Vagina (tissue), 2 donors: ENCODE results near the gene PLEKHG4B. TPM values are rescaled to one million over a fixed set of nuclear protein-coding genes. Genes with fewer than 3 reads are reported as not detected.

Source experiments
- DNase-seq, 2 donors: peaks; one replicate each; pipeline ENCODE4 v3.0.0-alpha.2; 2017; ENCODE audit errors: extremely low spot score in 2 of 2
- H3K27ac ChIP-seq: fragments of 200-600 bp; sonication (generic); one replicate; pipeline ENCODE4 v1.5.1; 2019
- H3K27me3 ChIP-seq: fragments of 200-600 bp; sonication (generic); one replicate; pipeline ENCODE4 v1.5.1; 2019
- H3K36me3 ChIP-seq, 2 donors: fragments of 200-600 bp; sonication (generic); one replicate each; pipeline ENCODE4 v1.5.1; 2017 to 2019
- H3K4me1 ChIP-seq: fragments of 200-600 bp; sonication (generic); one replicate; pipeline ENCODE4 v1.5.1; 2019
- H3K4me3 ChIP-seq, 2 donors: fragments of 200-600 bp; sonication (generic); 1 replicate in 1 of 2; 2 replicates in 1 of 2; pipeline ENCODE4 v1.5.1; 2016 to 2019
- H3K9me3 ChIP-seq: fragments of 200-600 bp; sonication (generic); one replicate; pipeline ENCODE4 v1.5.1; 2019
- CTCF ChIP-seq, 3 experiments: fragments of 450-650 bp in 2 of 3; fragments of 200-600 bp in 1 of 3; sonication (generic) in 1 of 3; IDR thresholded peaks; one replicate each; pipeline ENCODE4 v1.5.1; 2017 to 2019; ENCODE audit warnings: antibody characterized with exemption in 3 of 3, mild to moderate bottlenecking in 2 of 3, moderate library complexity in 2 of 3
- POLR2A ChIP-seq, 2 donors: fragments of 450-650 bp; IDR thresholded peaks; one replicate each; pipeline ENCODE4 v1.6.1; 2017; ENCODE audit warnings: antibody characterized with exemption in 2 of 2, mild to moderate bottlenecking in 2 of 2, moderate library complexity in 2 of 2
- POLR2AphosphoS5 ChIP-seq, 2 donors: sonication (generic); formaldehyde crosslinking; IDR thresholded peaks; one replicate each; pipeline ENCODE4 v1.9.0; 2017; ENCODE audit warnings: antibody characterized with exemption in 2 of 2, mild to moderate bottlenecking in 2 of 2, low read depth in 1 of 2; ENCODE audit not compliant: insufficient read depth in 1 of 2
- intact Hi-C: fragments of 100-400 bp; cut with DNase I; formaldehyde crosslinking; loops from one replicate; pipeline ENCODE4 v1.15.1; 2023
- total RNA-seq: library from RNA; depleted of rRNA; stranded (reverse); fragments of >200 nt; gene quantifications from one replicate; pipeline ENCODE4 v1.2.3, GENCODE V29; 2016

The PLEKHG4B gene
- total RNA-seq, 1 donor from 2014 or later: 0.74 TPM

GRCh38 chr5:184471-184870, 92.5 kb downstream of the PLEKHG4B start:
- no peak overlapping the region for H3K4me3 ChIP-seq
- intact Hi-C loops: no loop called here
- H3K4me1 ChIP-seq: peaks cover 6% of the 10 kb centered on the region
- no peaks in the 10 kb centered on the region for H3K9me3 ChIP-seq
- no peak for DNase-seq
- H3K27ac ChIP-seq: no peak overlapping the region
- no peaks in the 10 kb centered on the region for H3K27me3 ChIP-seq
- H3K36me3 ChIP-seq: no peaks in the 10 kb centered on the region
- TF ChIP-seq CTCF (IDR thresholded peaks at IDR 0.05): no peak
- TF ChIP-seq POLR2AphosphoS5 (IDR thresholded peaks at IDR 0.05; ENCODE audit: insufficient read depth in 1 of 2, low read depth in 1 of 2): no peak
- TF ChIP-seq POLR2A (IDR thresholded peaks at IDR 0.05): no peak

GRCh38 chr5:185095-186070, 93.4 kb downstream of the PLEKHG4B start:
- peaks cover 6% of the 10 kb centered on the region for H3K4me1 ChIP-seq
- no peak for TF ChIP-seq CTCF (IDR thresholded peaks at IDR 0.05)
- TF ChIP-seq POLR2AphosphoS5 (IDR thresholded peaks at IDR 0.05; ENCODE audit: insufficient read depth in 1 of 2, low read depth in 1 of 2): no peak
- no peak for TF ChIP-seq POLR2A (IDR thresholded peaks at IDR 0.05)
- no peak for DNase-seq
- no peak overlapping the region for H3K4me3 ChIP-seq
- no peaks in the 10 kb centered on the region for H3K36me3 ChIP-seq
- no peaks in the 10 kb centered on the region for H3K27me3 ChIP-seq
- no peaks in the 10 kb centered on the region for H3K9me3 ChIP-seq
- H3K27ac ChIP-seq: no peak overlapping the region
- intact Hi-C loops: no loop called here

- Histone ChIP-seq H3K27me3 (no peaks in the 10 kb centered on the region), H3K9me3 (no peaks in the 10 kb centered on the region), H3K4me3 (no peak overlapping the region), H3K4me1 (peaks cover 15% of the 10 kb centered on the region), H3K27ac (no peak overlapping the region), H3K36me3 (no peaks in the 10 kb centered on the region)
- TF ChIP-seq CTCF (IDR thresholded peaks at IDR 0.05) (no peak), POLR2A (IDR thresholded peaks at IDR 0.05) (no peak), POLR2AphosphoS5 (IDR thresholded peaks at IDR 0.05; ENCODE audit: insufficient read depth in 1 of 2, low read depth in 1 of 2) (no peak)
- intact Hi-C loops: no loop called here
- DNase-seq: no peak
Measured at GRCh38 chr5:186091-187041, 94.4 kb downstream of the PLEKHG4B start.

- Histone ChIP-seq H3K4me1 (peaks cover 21% of the 10 kb centered on the region), H3K9me3 (no peaks in the 10 kb centered on the region), H3K4me3 (no peak overlapping the region), H3K36me3 (no peaks in the 10 kb centered on the region), H3K27ac (no peak overlapping the region), H3K27me3 (no peaks in the 10 kb centered on the region)
- DNase-seq: no peak
- TF ChIP-seq POLR2A (IDR thresholded peaks at IDR 0.05): no peak
- no peak for TF ChIP-seq POLR2AphosphoS5 (IDR thresholded peaks at IDR 0.05; ENCODE audit: insufficient read depth in 1 of 2, low read depth in 1 of 2)
- TF ChIP-seq CTCF (IDR thresholded peaks at IDR 0.05): no peak
- intact Hi-C loops: no loop called here
Measured at GRCh38 chr5:187042-187431, 95.1 kb downstream of the PLEKHG4B start.
